IMR-90 (cell line): ENCODE data around the gene SIGLEC6. TPM values are rescaled to one million over a fixed set of nuclear protein-coding genes. Genes with fewer than 3 reads are reported as not detected.

Source experiments
- ATAC-seq: fragments of 200-7000 bp; cut with Tn5 transposase; 2 replicates; pipeline ENCODE4 v1.9.1; 2020; ENCODE audit warnings: low read depth, mild to moderate bottlenecking, moderate library complexity
- BruUV-seq: library from RNA; stranded (reverse); fragments of 400-500 nt; replicated peaks from 2 replicates; lab custom pipeline; 2021; lab: Mats Ljungman, UMichigan
- CTCF ChIA-PET: fragments of 300-600 bp; formaldehyde crosslinking; extraction: SDS; loops from one replicate; lab custom pipeline; 2021; ENCODE audit warnings: antibody characterized with exemption; lab: Yijun Ruan, JAX
- POLR2A ChIA-PET: fragments of 300-600 bp; sonication (Branson Sonifier 250); formaldehyde crosslinking; loops from one replicate; lab custom pipeline; 2022; ENCODE audit warnings: antibody characterized with exemption; ENCODE audit not compliant: unreplicated experiment; lab: Charles Lee
- DNase-seq: peaks from one replicate; pipeline ENCODE4 v3.0.0; 2013
- H2AFZ ChIP-seq: replicated peaks from 2 replicates; pipeline ENCODE3; 2013; ENCODE audit warnings: low read length, mild to moderate bottlenecking; ENCODE audit not compliant: poor library complexity
- H2AK5ac ChIP-seq: 2 replicates; pipeline ENCODE4 v1.6.1; 2013; ENCODE audit warnings: low read depth, low read length, inconsistent platforms
- H2AK9ac ChIP-seq: replicated peaks from 2 replicates; pipeline ENCODE3; 2013; ENCODE audit warnings: mild to moderate bottlenecking, low read depth, low read length, moderate library complexity; ENCODE audit not compliant: poor library complexity
- H2BK120ac ChIP-seq: 2 replicates; pipeline ENCODE4 v1.6.1; 2013; ENCODE audit warnings: low read depth, low read length, inconsistent platforms
- H2BK15ac ChIP-seq: 3 replicates; pipeline ENCODE4 v1.6.1; 2013; ENCODE audit warnings: low read depth, low read length, inconsistent platforms
- H2BK20ac ChIP-seq: 2 replicates; pipeline ENCODE4 v1.6.1; 2013; ENCODE audit warnings: low read depth, mild to moderate bottlenecking, inconsistent platforms, low read length, moderate library complexity
- H2BK5ac ChIP-seq: 2 replicates; pipeline ENCODE4 v1.6.1; 2013; ENCODE audit warnings: mild to moderate bottlenecking, low read depth, low read length, inconsistent platforms; ENCODE audit not compliant: poor library complexity, severe bottlenecking
- H3K14ac ChIP-seq: replicated peaks from 2 replicates; pipeline ENCODE4 v1.6.1; 2013; ENCODE audit warnings: low read depth, low read length, inconsistent platforms
- H3K18ac ChIP-seq: 2 replicates; pipeline ENCODE4 v1.6.1; 2013; ENCODE audit warnings: low read depth, low read length, control low read depth
- H3K23ac ChIP-seq: 2 replicates; pipeline ENCODE4 v1.6.1; 2013; ENCODE audit warnings: low read depth, low read length, inconsistent platforms
- H3K27ac ChIP-seq: 2 replicates; pipeline ENCODE4 v1.5.1; 2013; ENCODE audit warnings: mild to moderate bottlenecking, control low read depth, low read length; ENCODE audit not compliant: insufficient read depth
- H3K27me3 ChIP-seq: 2 replicates; pipeline ENCODE4 v1.6.1; 2013; ENCODE audit warnings: low read length; ENCODE audit not compliant: control insufficient read depth, insufficient read depth
- H3K36me3 ChIP-seq: 2 replicates; pipeline ENCODE4 v1.6.1; 2013; ENCODE audit warnings: low read length, mixed read lengths; ENCODE audit not compliant: control insufficient read depth, insufficient read depth
- H3K4ac ChIP-seq: 2 replicates; pipeline ENCODE4 v1.6.1; 2013; ENCODE audit warnings: low read depth, low read length, inconsistent platforms
- H3K4me1 ChIP-seq: 2 replicates; pipeline ENCODE4 v1.6.1; 2013; ENCODE audit warnings: low read length, mixed read lengths; ENCODE audit not compliant: control insufficient read depth, insufficient read depth
- H3K4me2 ChIP-seq: 2 replicates; pipeline ENCODE4 v1.6.1; 2013; ENCODE audit warnings: low read depth, mild to moderate bottlenecking, control low read depth, low read length, moderate library complexity
- H3K4me3 ChIP-seq: 2 replicates; pipeline ENCODE4 v1.5.1; 2013; ENCODE audit warnings: low read depth, mild to moderate bottlenecking, control low read depth, low read length, moderate library complexity; ENCODE audit not compliant: insufficient read depth
- H3K56ac ChIP-seq: 2 replicates; pipeline ENCODE4 v1.6.1; 2013; ENCODE audit warnings: low read length, inconsistent platforms; ENCODE audit not compliant: insufficient read depth; ENCODE audit errors: extremely low read depth
- H3K79me1 ChIP-seq, 2 experiments: 2 replicates each; pipeline ENCODE4 v1.6.1; 2013; ENCODE audit warnings: low read length in 2 of 2, inconsistent platforms in 1 of 2, low read depth in 1 of 2
- H3K9ac ChIP-seq: 2 replicates; pipeline ENCODE4 v1.6.1; 2013; ENCODE audit warnings: low read depth, low read length, control low read depth
- H3K9me1 ChIP-seq: 2 replicates; pipeline ENCODE4 v1.6.1; 2013; ENCODE audit warnings: low read length, inconsistent platforms; ENCODE audit not compliant: insufficient read depth
- H3K9me3 ChIP-seq: 2 replicates; pipeline ENCODE4 v1.6.1; 2013; ENCODE audit warnings: low read length; ENCODE audit not compliant: control insufficient read depth, insufficient read depth
- H4K20me1 ChIP-seq: 2 replicates; pipeline ENCODE4 v1.6.1; 2013; ENCODE audit warnings: low read length, inconsistent platforms; ENCODE audit not compliant: insufficient read depth
- H4K5ac ChIP-seq: 2 replicates; pipeline ENCODE4 v1.6.1; 2013; ENCODE audit warnings: mild to moderate bottlenecking, low read depth, low read length, control low read depth
- H4K8ac ChIP-seq, 2 experiments: 2 replicates each; pipeline ENCODE4 v1.6.1; 2013; ENCODE audit warnings: low read depth in 2 of 2, low read length in 2 of 2, control low read depth in 1 of 2, inconsistent platforms in 1 of 2
- H4K91ac ChIP-seq: 2 replicates; pipeline ENCODE4 v1.6.1; 2013; ENCODE audit warnings: low read depth, low read length, inconsistent platforms; ENCODE audit not compliant: insufficient read depth
- BHLHE40 ChIP-seq: fragments of 150-350 bp; IDR thresholded peaks from 2 replicates; pipeline ENCODE4 v1.6.1; 2016; ENCODE audit warnings: mild to moderate bottlenecking, low read depth, low read length
- CEBPB ChIP-seq: IDR thresholded peaks from 2 replicates; pipeline ENCODE4 v1.6.1; 2012; ENCODE audit warnings: low read depth, low read length, improper control_type of control experiment
- CHD1 ChIP-seq: IDR thresholded peaks from 2 replicates; pipeline ENCODE4 v1.6.1; 2012; ENCODE audit warnings: low read depth, low read length, improper control_type of control experiment
- CTCF ChIP-seq: conservative IDR thresholded peaks from 2 replicates; pipeline ENCODE4 v1.5.1; 2012; ENCODE audit warnings: mild to moderate bottlenecking, low read depth, low read length, improper control_type of control experiment
- ELK1 ChIP-seq: fragments of 150-350 bp; IDR thresholded peaks from 2 replicates; pipeline ENCODE4 v1.6.1; 2016; ENCODE audit warnings: low read depth, mild to moderate bottlenecking, low read length, moderate library complexity, borderline replicate concordance
- FOS ChIP-seq: fragments of 150-350 bp; IDR thresholded peaks from 2 replicates; pipeline ENCODE4 v1.6.1; 2016; ENCODE audit warnings: low read depth, low read length
- MAFK ChIP-seq: IDR thresholded peaks from 2 replicates; pipeline ENCODE4 v1.6.1; 2012; ENCODE audit warnings: low read depth, low read length, improper control_type of control experiment
- MAZ ChIP-seq: IDR thresholded peaks from 2 replicates; pipeline ENCODE4 v1.6.1; 2012; ENCODE audit warnings: low read depth, mild to moderate bottlenecking, low read length, improper control_type of control experiment, moderate library complexity, borderline replicate concordance
- MXI1 ChIP-seq: IDR thresholded peaks from 2 replicates; pipeline ENCODE4 v1.6.1; 2012; ENCODE audit warnings: low read depth, mild to moderate bottlenecking, low read length, moderate library complexity, borderline replicate concordance
- NFE2L2 ChIP-seq: fragments of 150-350 bp; IDR thresholded peaks from 2 replicates; pipeline ENCODE4 v1.6.1; 2016; ENCODE audit warnings: low read depth, mild to moderate bottlenecking, low read length
- POLR2A ChIP-seq: IDR thresholded peaks from 2 replicates; pipeline ENCODE4 v1.6.1; 2012; ENCODE audit warnings: mild to moderate bottlenecking, low read depth, low read length
- RAD21 ChIP-seq: IDR thresholded peaks from 2 replicates; pipeline ENCODE4 v1.6.1; 2012; ENCODE audit warnings: low read length, improper control_type of control experiment
- RCOR1 ChIP-seq: IDR thresholded peaks from 2 replicates; pipeline ENCODE4 v1.6.1; 2012; ENCODE audit warnings: mild to moderate bottlenecking, low read length, improper control_type of control experiment; ENCODE audit not compliant: insufficient replicate concordance
- SMC3 ChIP-seq: fragments of 150-350 bp; IDR thresholded peaks from 2 replicates; pipeline ENCODE4 v1.6.1; 2016; ENCODE audit warnings: low read depth, mild to moderate bottlenecking, antibody characterized with exemption, low read length, moderate library complexity
- USF2 ChIP-seq: fragments of 150-350 bp; IDR thresholded peaks from 2 replicates; pipeline ENCODE4 v1.6.1; 2017; ENCODE audit warnings: mild to moderate bottlenecking, antibody characterized with exemption, low read length, low read depth
- WGBS, 2 experiments: methylation state at CpG; one replicate each; pipeline versions ENCODE4 v1.1.5 to v1.1.7; 2013; ENCODE audit warnings: missing lambda C conversion rate in 2 of 2; ENCODE audit not compliant: insufficient read length in 1 of 2; ENCODE audit errors: extremely low coverage in 2 of 2; 5-methylcytosine and 5-hydroxymethylcytosine counted together
- dilution Hi-C: fragments of 300-500 bp; cut with HindIII; formaldehyde crosslinking; loops from one replicate; pipeline ENCODE4 v1.14.3; 2018; ENCODE audit warnings: low sequenced_read_pairs; ENCODE audit not compliant: unreplicated experiment
- in situ Hi-C: fragments of 300-500 bp; cut with MboI; formaldehyde crosslinking; loops from 3 replicates; pipeline ENCODE4 v1.14.3; 2019; ENCODE audit warnings: low sequenced_read_pairs, inconsistent platforms, mixed read lengths
- intact Hi-C: fragments of 100-400 bp; cut with micrococcal nuclease; formaldehyde crosslinking; loops from 2 replicates; pipeline ENCODE4 v1.10.0; 2022
- polyA plus RNA-seq, 3 experiments: library from polyadenylated mRNA; depleted of rRNA; stranded (reverse); fragments of >200 nt; gene quantifications; 2 replicates each; pipeline ENCODE4 v1.2.3, GENCODE V29; 2012; ENCODE audit warnings: low replicate concordance in 1 of 3
- total RNA-seq: library from RNA; depleted of rRNA; stranded (reverse); fragments of >200 nt; gene quantifications from 2 replicates; pipeline ENCODE4 v1.2.3, GENCODE V29; 2012

The SIGLEC6 gene
- total and polyA plus RNA-seq, 2 of the 4 experiments (the other 2 are of a cell fraction), result not detected

GRCh38 chr19:51485960-51486660 lies 45.4 kb downstream of the SIGLEC6 start:
- H3K56ac ChIP-seq, result no peak overlapping the region
- DNase-seq, result no peak
- H3K23ac ChIP-seq, result no peak overlapping the region
- peaks cover 17% of the 10 kb centered on the region for H3K9me3 ChIP-seq
- H2AFZ ChIP-seq, result no peak overlapping the region
- no peak overlapping the region for H3K14ac ChIP-seq
- dilution Hi-C loops (no loop called here), in situ Hi-C loops (no loop called here), intact Hi-C loops (no loop called here)
- H4K5ac ChIP-seq, result no peak overlapping the region
- no peak overlapping the region for H2BK5ac ChIP-seq
- no peaks in the 10 kb centered on the region for H3K4me1 ChIP-seq
- H4K20me1 ChIP-seq, result no peaks in the 10 kb centered on the region
- H3K4me2 ChIP-seq, result no peak overlapping the region
- no peaks in the 10 kb centered on the region for H3K9me1 ChIP-seq
- no TSS peak for BruUV-seq
- H3K27me3 ChIP-seq, result no peaks in the 10 kb centered on the region
- no peak overlapping the region for H2AK9ac ChIP-seq
- no peak overlapping the region for H2BK20ac ChIP-seq
- no peak overlapping the region for H3K4ac ChIP-seq
- H3K27ac ChIP-seq, result no peak overlapping the region
- ATAC-seq, result no peak
- no peak overlapping the region for H3K4me3 ChIP-seq
- H4K91ac ChIP-seq, result no peak overlapping the region
- H2AK5ac ChIP-seq, result no peak overlapping the region
- no peak for TF ChIP-seq USF2
- no peak for TF ChIP-seq MAZ
- no peak for TF ChIP-seq FOS
- TF ChIP-seq MAFK, result no peak
- TF ChIP-seq MXI1, result no peak
- TF ChIP-seq ELK1, result no peak
- no peak for TF ChIP-seq RAD21
- no peak for TF ChIP-seq BHLHE40
- no peak for TF ChIP-seq CTCF
- TF ChIP-seq RCOR1, result no peak
- TF ChIP-seq CHD1, result no peak
- TF ChIP-seq CEBPB, result no peak
- no peak for TF ChIP-seq POLR2A
- no peak for TF ChIP-seq SMC3
- TF ChIP-seq NFE2L2, result no peak
- no peak overlapping the region for H4K8ac ChIP-seq
- H2BK120ac ChIP-seq, result no peak overlapping the region
- H2BK15ac ChIP-seq, result no peak overlapping the region
- H3K18ac ChIP-seq, result no peak overlapping the region
- no peaks in the 10 kb centered on the region for H3K36me3 ChIP-seq
- POLR2A ChIA-PET, result no interaction called here
- no peaks in the 10 kb centered on the region for H3K79me1 ChIP-seq
- CTCF ChIA-PET, result no interaction called here
- 56% methylated on average over 2 of the region's 5 CpGs; no CpG with 5 or more reads in 1 of the 2 experiments for WGBS, 2 experiments
- no peak overlapping the region for H3K9ac ChIP-seq
